ENCODE data around the gene SCPEP1. TPM values are rescaled to one million over a fixed set of nuclear protein-coding genes. Genes with fewer than 3 reads are reported as not detected.

Gene SCPEP1
- total RNA-seq, 2 experiments from 2014 or later: 22.1 to 25.5 TPM

- TF ChIP-seq CTCF (IDR thresholded peaks at IDR 0.05): no peak
- Histone ChIP-seq H3K36me3 (ENCODE audit: insufficient read depth, low read length) (peaks cover 11% of the 10 kb centered on the region), H3K27me3 (ENCODE audit: control insufficient read depth in 1 of 2, insufficient read depth in 2 of 2, low read length in 2 of 2) (no peaks in the 10 kb centered on the region), H3K4me1 (ENCODE audit: insufficient read depth, low read length) (peaks cover 13% of the 10 kb centered on the region), H3K9me3 (ENCODE audit: control insufficient read depth in 1 of 2, insufficient read depth in 1 of 2, low read length in 2 of 2) (no peaks in the 10 kb centered on the region), H3K27ac (ENCODE audit: low read depth in 1 of 2, low read length in 2 of 2) (no peak overlapping the region), H3K4me3 (ENCODE audit: low read length) (no peak overlapping the region)
- POLR2A ChIA-PET: no interaction called here
- H3K9me3 Mint-ChIP-seq: no peaks in the 10 kb centered on the region
- H3K27ac Mint-ChIP-seq: no peak overlapping the region
- H3K27me3 Mint-ChIP-seq: no peaks in the 10 kb centered on the region
- CTCF ChIA-PET: no interaction called here
- peaks cover 25% of the 10 kb centered on the region for H3K36me3 Mint-ChIP-seq (ENCODE audit: low read depth)
- intact Hi-C loops (cut with DNase I, micrococcal nuclease): no loop called here
- DNase-seq (no peak), ATAC-seq (ENCODE audit: poor library complexity) (no peak)
- H3K4me1 Mint-ChIP-seq (ENCODE audit: low read depth): peaks cover 13% of the 10 kb centered on the region
- H3K4me3 Mint-ChIP-seq: no peak overlapping the region
Observed at GRCh38 chr17:56982312-56982711, 4.4 kb downstream of the SCPEP1 start.

GRCh38 chr17:56983366-56983765 lies 5.4 kb downstream of the SCPEP1 start:
- Histone ChIP-seq H3K27ac (ENCODE audit: low read depth in 1 of 2, low read length in 2 of 2) (no peak overlapping the region), H3K4me3 (ENCODE audit: low read length) (no peak overlapping the region), H3K4me1 (ENCODE audit: insufficient read depth, low read length) (peaks cover 8% of the 10 kb centered on the region), H3K9me3 (ENCODE audit: control insufficient read depth in 1 of 2, insufficient read depth in 1 of 2, low read length in 2 of 2) (no peaks in the 10 kb centered on the region), H3K27me3 (ENCODE audit: control insufficient read depth in 1 of 2, insufficient read depth in 2 of 2, low read length in 2 of 2) (no peaks in the 10 kb centered on the region), H3K36me3 (ENCODE audit: insufficient read depth, low read length) (peaks cover 17% of the 10 kb centered on the region)
- CTCF ChIA-PET: no interaction called here
- POLR2A ChIA-PET: no interaction called here
- TF ChIP-seq CTCF (IDR thresholded peaks at IDR 0.05): no peak
- Mint-ChIP-seq H3K36me3 (ENCODE audit: low read depth) (peaks cover 35% of the 10 kb centered on the region), H3K4me1 (ENCODE audit: low read depth) (peaks cover 7% of the 10 kb centered on the region), H3K27me3 (no peaks in the 10 kb centered on the region), H3K27ac (no peak overlapping the region), H3K9me3 (no peaks in the 10 kb centered on the region), H3K4me3 (no peak overlapping the region)
- intact Hi-C loops (cut with DNase I, micrococcal nuclease): no loop called here
- DNase-seq (peak in 1 of 14 experiments; percentile 11), ATAC-seq (ENCODE audit: poor library complexity) (no peak)

GRCh38 chr17:56985371-56986162 lies 7.6 kb downstream of the SCPEP1 start:
- no peaks in the 10 kb centered on the region for H3K9me3 ChIP-seq (ENCODE audit: control insufficient read depth in 1 of 2, insufficient read depth in 1 of 2, low read length in 2 of 2)
- TF ChIP-seq CTCF (IDR thresholded peaks at IDR 0.05): no peak
- no peaks in the 10 kb centered on the region for H3K27me3 Mint-ChIP-seq
- intact Hi-C loops (cut with DNase I, micrococcal nuclease): no loop called here
- ChIA-PET CTCF (no interaction called here), POLR2A (interaction anchor here (1.1 kb wide), 1 partner anchor 24 kb away, joined by 3 read pairs; no protein-coding TSS in a partner anchor)
- H3K4me3 Mint-ChIP-seq: no peak overlapping the region
- H3K9me3 Mint-ChIP-seq: no peaks in the 10 kb centered on the region
- no peak overlapping the region for H3K4me3 ChIP-seq (ENCODE audit: low read length)
- peaks cover 18% of the 10 kb centered on the region for H3K36me3 ChIP-seq (ENCODE audit: insufficient read depth, low read length)
- H3K27me3 ChIP-seq (ENCODE audit: control insufficient read depth in 1 of 2, insufficient read depth in 2 of 2, low read length in 2 of 2): no peaks in the 10 kb centered on the region
- no peak overlapping the region for H3K27ac Mint-ChIP-seq
- DNase-seq (no peak), ATAC-seq (ENCODE audit: poor library complexity) (no peak)
- H3K27ac ChIP-seq (ENCODE audit: low read depth in 1 of 2, low read length in 2 of 2): no peak overlapping the region
- no peaks in the 10 kb centered on the region for H3K4me1 Mint-ChIP-seq (ENCODE audit: low read depth)
- peaks cover 48% of the 10 kb centered on the region for H3K36me3 Mint-ChIP-seq (ENCODE audit: low read depth)
- H3K4me1 ChIP-seq (ENCODE audit: insufficient read depth, low read length): no peaks in the 10 kb centered on the region
